HepG2 (cell line): ENCODE measurements around the gene SPRYD3. TPM values are rescaled to one million over a fixed set of nuclear protein-coding genes. Genes with fewer than 3 reads are reported as not detected.

Experiments used
- EHMT2 ChIP-seq: fragments of 200-600 bp; sonication (generic); IDR thresholded peaks from 2 replicates; pipeline ENCODE4 v1.7.0; 2017; ENCODE audit warnings: antibody characterized with exemption, low read depth, low read length, borderline replicate concordance
- GLMP ChIP-seq: sonication (generic); formaldehyde crosslinking; IDR thresholded peaks from 2 replicates; pipeline ENCODE4 v1.9.0; 2021; ENCODE audit warnings: missing genetic modification reagents, mild to moderate bottlenecking, borderline replicate concordance
- PRPF4 ChIP-seq: fragments of 200-400 bp; formaldehyde crosslinking; IDR thresholded peaks from 2 replicates; pipeline ENCODE4 v1.6.1; 2016; ENCODE audit warnings: low read length, low read depth; ENCODE audit not compliant: poor library complexity, severe bottlenecking
- SETDB1 ChIP-seq: sonication (generic); formaldehyde crosslinking; IDR thresholded peaks from 2 replicates; pipeline ENCODE4 v1.5.1; 2020; ENCODE audit warnings: missing genetic modification reagents, mild to moderate bottlenecking, borderline replicate concordance
- U2AF2 ChIP-seq: fragments of 200-400 bp; formaldehyde crosslinking; IDR thresholded peaks from 2 replicates; pipeline ENCODE4 v1.6.1; 2017; ENCODE audit warnings: low read depth, mild to moderate bottlenecking, low read length
- ZBTB2 ChIP-seq: sonication (generic); formaldehyde crosslinking; IDR thresholded peaks from 2 replicates; pipeline ENCODE4 v1.8.0; 2022; ENCODE audit warnings: low read depth, missing genetic modification reagents
- ZBTB43 ChIP-seq: sonication (generic); formaldehyde crosslinking; conservative IDR thresholded peaks from 2 replicates; pipeline ENCODE4 v1.4.0; 2020; ENCODE audit warnings: missing genetic modification reagents
- ZGPAT ChIP-seq: IDR thresholded peaks from 2 replicates; pipeline ENCODE4 v1.6.1; 2016; ENCODE audit warnings: mild to moderate bottlenecking
- ZNF512B ChIP-seq: sonication (generic); formaldehyde crosslinking; IDR thresholded peaks from 2 replicates; pipeline ENCODE4 v1.5.1; 2020; ENCODE audit warnings: missing genetic modification reagents, mild to moderate bottlenecking, borderline replicate concordance
- ZNF770 ChIP-seq: sonication (generic); formaldehyde crosslinking; IDR thresholded peaks from 2 replicates; pipeline ENCODE4 v1.5.0; 2020; ENCODE audit warnings: mild to moderate bottlenecking, missing genetic modification reagents
- polyA plus RNA-seq, 8 experiments: library from polyadenylated mRNA; depleted of rRNA in 3 of 8; stranded (reverse) in 7 of 8; unstranded in 1 of 8; fragments of >200 nt; fragmentation: Illumina TruSeq in 4 of 8; extraction: Trizol in 4 of 8; gene quantifications; 2 replicates each; pipeline versions ENCODE4 v1.2.1 to v1.2.3, GENCODE V29; 2011 to 2016; ENCODE audit warnings: low read depth in 4 of 8, missing spikeins in 1 of 8, mixed read lengths in 1 of 8; ENCODE audit not compliant: insufficient read depth in 1 of 8
- total RNA-seq, 5 experiments: library from RNA; depleted of rRNA; stranded (reverse); fragments of >200 nt; fragmentation: Illumina TruSeq; extraction: Trizol; gene quantifications; 2 replicates each; pipeline ENCODE4 v1.2.3, GENCODE V29; 2016; ENCODE audit warnings: low read depth in 1 of 5
- TF ChIP-seq, protein P1 (sequence below): IDR thresholded peaks from 2 replicates; pipeline ENCODE4 v1.6.1; 2016; ENCODE audit warnings: missing genetic modification reagents, missing compliant biosample characterization
- TF ChIP-seq, protein P2 (sequence below): sonication (generic); formaldehyde crosslinking; IDR thresholded peaks from 2 replicates; pipeline ENCODE4 v1.5.0; 2020; ENCODE audit warnings: mild to moderate bottlenecking, missing genetic modification reagents

Gene SPRYD3
- total and polyA plus RNA-seq, 2 of the 13 experiments (the other 11 are each of a cell fraction or from before 2014, with no cell fraction given), result 9.0 to 9.2 TPM

- TF ChIP-seq ZGPAT (CRISPR knock-in tag) (peak; percentile 16; the same call in 1 of the 2 replicates), ZBTB2 (CRISPR knock-in tag) (no peak), GLMP (CRISPR knock-in tag) (no peak), U2AF2 (no peak), ZNF770 (0 out of 2 replicates have a peak, but pooled peaks have one; percentile 25), SETDB1 (CRISPR knock-in tag) (no peak), ZNF512B (CRISPR knock-in tag) (no peak), EHMT2 (no peak), PRPF4 (no peak), ZBTB43 (CRISPR knock-in tag) (no peak)
- TF ChIP-seq, protein P1, sequence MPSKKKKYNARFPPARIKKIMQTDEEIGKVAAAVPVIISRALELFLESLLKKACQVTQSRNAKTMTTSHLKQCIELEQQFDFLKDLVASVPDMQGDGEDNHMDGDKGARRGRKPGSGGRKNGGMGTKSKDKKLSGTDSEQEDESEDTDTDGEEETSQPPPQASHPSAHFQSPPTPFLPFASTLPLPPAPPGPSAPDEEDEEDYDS, result no peak; the same call in 1 of the 2 replicates
- TF ChIP-seq, protein P2, sequence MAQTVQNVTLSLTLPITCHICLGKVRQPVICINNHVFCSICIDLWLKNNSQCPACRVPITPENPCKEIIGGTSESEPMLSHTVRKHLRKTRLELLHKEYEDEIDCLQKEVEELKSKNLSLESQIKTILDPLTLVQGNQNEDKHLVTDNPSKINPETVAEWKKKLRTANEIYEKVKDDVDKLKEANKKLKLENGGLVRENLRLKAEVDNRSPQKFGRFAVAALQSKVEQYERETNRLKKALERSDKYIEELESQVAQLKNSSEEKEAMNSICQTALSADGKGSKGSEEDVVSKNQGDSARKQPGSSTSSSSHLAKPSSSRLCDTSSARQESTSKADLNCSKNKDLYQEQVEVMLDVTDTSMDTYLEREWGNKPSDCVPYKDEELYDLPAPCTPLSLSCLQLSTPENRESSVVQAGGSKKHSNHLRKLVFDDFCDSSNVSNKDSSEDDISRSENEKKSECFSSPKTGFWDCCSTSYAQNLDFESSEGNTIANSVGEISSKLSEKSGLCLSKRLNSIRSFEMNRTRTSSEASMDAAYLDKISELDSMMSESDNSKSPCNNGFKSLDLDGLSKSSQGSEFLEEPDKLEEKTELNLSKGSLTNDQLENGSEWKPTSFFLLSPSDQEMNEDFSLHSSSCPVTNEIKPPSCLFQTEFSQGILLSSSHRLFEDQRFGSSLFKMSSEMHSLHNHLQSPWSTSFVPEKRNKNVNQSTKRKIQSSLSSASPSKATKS, result no peak
Observed at GRCh38 chr12:53053218-53054111, 25.7 kb downstream of the SPRYD3 start (continued).
